HepG2 (cell line): ENCODE data around the gene IRGQ. TPM values are rescaled to one million over a fixed set of nuclear protein-coding genes. Genes with fewer than 3 reads are reported as not detected.

Source experiments
- ATAC-seq: fragments of 200-7000 bp; cut with Tn5 transposase; 3 replicates; pipeline ENCODE4 v1.9.1; 2020; ENCODE audit warnings: mild to moderate bottlenecking, moderate library complexity
- BruUV-seq: library from RNA; stranded (reverse); fragments of 400-500 nt; replicated peaks from 2 replicates; lab custom pipeline; 2021; lab: Mats Ljungman, UMichigan
- CTCF ChIA-PET: fragments of 300-600 bp; formaldehyde crosslinking; extraction: SDS; loops from one replicate; lab custom pipeline; 2021; ENCODE audit warnings: low total read pairs, inconsistent platforms, low intra/inter-chr PET ratio; lab: Yijun Ruan, JAX
- POLR2A ChIA-PET: fragments of 350-600 bp; sonication (Branson Sonifier 250); formaldehyde crosslinking; loops from one replicate; lab custom pipeline; 2020; ENCODE audit warnings: antibody characterized with exemption, inconsistent platforms; lab: Yijun Ruan, JAX
- DNase-seq: peaks from one replicate; pipeline ENCODE4 v3.0.0-alpha.2; 2015; ENCODE audit warnings: low spot score
- FAIRE-seq: peaks from 3 replicates; lab custom pipeline; 2011; peaks lifted over from hg19 to GRCh38; lab: Jason Lieb, UNC
- H2AFZ ChIP-seq: one replicate; pipeline ENCODE4 v1.6.1; 2011; ENCODE audit warnings: low read length, inconsistent platforms
- H3K27ac ChIP-seq: fragments of 300-600 bp; 3 replicates; pipeline ENCODE4 v1.8.0; 2011; ENCODE audit warnings: mixed run types, mild to moderate bottlenecking, mixed read lengths, low read length, inconsistent platforms; ENCODE audit not compliant: insufficient read depth; ENCODE audit errors: extremely low read length
- H3K27me3 ChIP-seq, 2 experiments: fragments of 200-600 bp in 1 of 2; 2 replicates in 1 of 2; 3 replicates in 1 of 2; pipeline versions ENCODE4 v1.6.0 to v1.8.0; 2011; ENCODE audit warnings: low read length in 2 of 2, mild to moderate bottlenecking in 2 of 2, moderate library complexity in 2 of 2, inconsistent platforms in 1 of 2; ENCODE audit not compliant: insufficient read depth in 2 of 2, control insufficient read depth in 1 of 2
- H3K36me3 ChIP-seq, 2 experiments: fragments of 200-600 bp in 1 of 2; replicated peaks in 1 of 2; 2 replicates in 1 of 2; 3 replicates in 1 of 2; pipeline versions ENCODE4 v1.5.1 to v1.8.0; 2011; ENCODE audit warnings: low read length in 2 of 2, inconsistent platforms in 1 of 2; ENCODE audit not compliant: insufficient read depth in 2 of 2, control insufficient read depth in 1 of 2
- H3K4me1 ChIP-seq: 2 replicates; pipeline ENCODE4 v1.5.1; 2012; ENCODE audit warnings: low read length, inconsistent platforms; ENCODE audit not compliant: insufficient read depth
- H3K4me2 ChIP-seq: 2 replicates; pipeline ENCODE4 v1.6.0; 2011; ENCODE audit warnings: low read depth, low read length, inconsistent platforms
- H3K4me3 ChIP-seq, 3 experiments: fragments of 200-600 bp in 1 of 3; sonication (generic), shearing (Covaris generic) in 1 of 3; replicated peaks in 1 of 3; 2 replicates each; pipeline ENCODE4 v1.5.1; 2011 to 2016; ENCODE audit warnings: low read length in 3 of 3, inconsistent platforms in 2 of 3, low read depth in 2 of 3, mild to moderate bottlenecking in 2 of 3, control low read depth in 1 of 3, mixed read lengths in 1 of 3; ENCODE audit not compliant: insufficient read depth in 1 of 3
- H3K79me2 ChIP-seq: one replicate; pipeline ENCODE4 v1.6.1; 2011; ENCODE audit warnings: low read length, inconsistent platforms; ENCODE audit not compliant: insufficient read depth
- H3K9ac ChIP-seq: 2 replicates; pipeline ENCODE4 v1.6.0; 2011; ENCODE audit warnings: mild to moderate bottlenecking, low read depth, low read length, inconsistent platforms; ENCODE audit not compliant: insufficient read depth
- H3K9me3 ChIP-seq: 2 replicates; pipeline ENCODE4 v1.5.1; 2012; ENCODE audit warnings: mild to moderate bottlenecking, low read length
- H4K20me1 ChIP-seq: 2 replicates; pipeline ENCODE4 v1.6.0; 2011; ENCODE audit warnings: inconsistent platforms, mild to moderate bottlenecking, low read length, moderate library complexity; ENCODE audit not compliant: insufficient read depth
- DMAP1 ChIP-seq: IDR thresholded peaks from 2 replicates; pipeline ENCODE4 v1.6.1; 2016
- DZIP1 ChIP-seq: sonication (generic); formaldehyde crosslinking; IDR thresholded peaks from 2 replicates; pipeline ENCODE4 v1.5.0; 2020; ENCODE audit warnings: mild to moderate bottlenecking, missing genetic modification reagents
- FOXO4 ChIP-seq: sonication (generic); formaldehyde crosslinking; conservative IDR thresholded peaks from 2 replicates; pipeline ENCODE4 v1.8.1; 2023; ENCODE audit warnings: missing genetic modification reagents
- KAT8 ChIP-seq: IDR thresholded peaks from 2 replicates; pipeline ENCODE4 v1.6.1; 2016; ENCODE audit warnings: missing genetic modification reagents, missing compliant biosample characterization
- PRPF4 ChIP-seq: fragments of 200-400 bp; formaldehyde crosslinking; IDR thresholded peaks from 2 replicates; pipeline ENCODE4 v1.6.1; 2016; ENCODE audit warnings: low read length, low read depth; ENCODE audit not compliant: poor library complexity, severe bottlenecking
- ZBTB33 ChIP-seq: sonication (generic); formaldehyde crosslinking; IDR thresholded peaks from 2 replicates; pipeline ENCODE4 v1.4.0; 2020; ENCODE audit warnings: missing genetic modification reagents
- ZBTB4 ChIP-seq: sonication (generic); formaldehyde crosslinking; IDR thresholded peaks from 2 replicates; pipeline ENCODE4 v1.4.0; 2020; ENCODE audit warnings: missing genetic modification reagents, mild to moderate bottlenecking, borderline replicate concordance
- ZNF788 ChIP-seq: sonication (generic); formaldehyde crosslinking; IDR thresholded peaks from 2 replicates; pipeline ENCODE4 v1.5.0; 2020; ENCODE audit warnings: mild to moderate bottlenecking, missing genetic modification reagents, borderline replicate concordance
- WGBS: methylation state at CpG from one replicate; pipeline ENCODE4 v1.1.6; 2017; ENCODE audit warnings: low lambda C conversion rate; 5-methylcytosine and 5-hydroxymethylcytosine counted together
- in situ Hi-C: cut with HindIII; loops from 2 replicates; pipeline ENCODE4 v1.10.0; 2017; ENCODE audit warnings: low pct_unique_long_range_greater_than_20kb; ENCODE audit not compliant: extremely low pct_ligation_motif_present
- intact Hi-C: fragments of 100-400 bp; cut with micrococcal nuclease; formaldehyde crosslinking; loops from one replicate; pipeline ENCODE4 v1.10.0; 2022; ENCODE audit not compliant: unreplicated experiment
- polyA plus RNA-seq, 8 experiments: library from polyadenylated mRNA; depleted of rRNA in 3 of 8; stranded (reverse) in 7 of 8; unstranded in 1 of 8; fragments of >200 nt; fragmentation: Illumina TruSeq in 4 of 8; extraction: Trizol in 4 of 8; gene quantifications; 2 replicates each; pipeline versions ENCODE4 v1.2.1 to v1.2.3, GENCODE V29; 2011 to 2016; ENCODE audit warnings: low read depth in 4 of 8, missing spikeins in 1 of 8, mixed read lengths in 1 of 8; ENCODE audit not compliant: insufficient read depth in 1 of 8
- total RNA-seq, 5 experiments: library from RNA; depleted of rRNA; stranded (reverse); fragments of >200 nt; fragmentation: Illumina TruSeq; extraction: Trizol; gene quantifications; 2 replicates each; pipeline ENCODE4 v1.2.3, GENCODE V29; 2016; ENCODE audit warnings: low read depth in 1 of 5

Gene IRGQ
- total and polyA plus RNA-seq, 2 of the 13 experiments (the other 11 are each of a cell fraction or from before 2014, with no cell fraction given), result 11.6 to 12.4 TPM

- H3K36me3 ChIP-seq, result 0 out of 5 replicates have a peak, but pooled peaks cover 0 to 1% of the 10 kb centered on the region in 2 experiments
- peak overlapping the region; percentile 70 for H3K4me2 ChIP-seq
- FAIRE-seq (no peak), ATAC-seq (no peak), DNase-seq (no peak)
- H3K27me3 ChIP-seq, result no peaks in the 10 kb centered on the region; a peak in 1 of 5 replicates
- H3K79me2 ChIP-seq, result peaks cover 8% of the 10 kb centered on the region
- H2AFZ ChIP-seq, result no peak overlapping the region
- H4K20me1 ChIP-seq, result no peaks in the 10 kb centered on the region
- no TSS peak for BruUV-seq
- TF ChIP-seq KAT8 (CRISPR knock-in tag) (no peak), FOXO4 (CRISPR knock-in tag) (0 out of 2 replicates have a peak, but pooled peaks have one; percentile 54), ZBTB33 (CRISPR knock-in tag) (0 out of 2 replicates have a peak, but pooled peaks have one; percentile 39), ZNF788 (no peak), ZBTB4 (0 out of 2 replicates have a peak, but pooled peaks have one; percentile 43), PRPF4 (peak; percentile 53), DMAP1 (CRISPR knock-in tag) (0 out of 2 replicates have a peak, but pooled peaks have one; percentile 1), DZIP1 (no peak)
- ChIA-PET CTCF (no interaction called here), POLR2A (interaction anchor here (1.8 kb wide), 1 partner anchor 21 kb away, joined by 3 read pairs; no protein-coding TSS in a partner anchor)
- intact Hi-C loops (loop anchor here (1.0 kb wide), 1 partner anchor 20 kb away; the partner anchor contains the start of genes IRGQ and ZNF576), in situ Hi-C loops (no loop called here)
- 93% methylated on average over 36 of the region's 37 CpGs for WGBS
- H3K9ac ChIP-seq, result peak overlapping the region; percentile 47; the same call in 1 of the 2 replicates
- H3K4me3 ChIP-seq, result peak overlapping the region in 2 of 3 experiments; percentile 35 to 87; a peak in 1 of 6 replicates
- peak overlapping the region; percentile 53 for H3K27ac ChIP-seq
- peaks cover 19% of the 10 kb centered on the region; the same call in 1 of the 2 replicates for H3K4me1 ChIP-seq
- no peaks in the 10 kb centered on the region for H3K9me3 ChIP-seq
Observed at GRCh38 chr19:43575955-43576878, 19.7 kb downstream of the IRGQ start.
